Measurements from ENCODE around the gene PUS1.

- TF ChIP-seq CTCF (IDR thresholded peaks at IDR 0.05) (no peak), POLR2A (IDR thresholded peaks at IDR 0.05) (no peak)
Observed at GRCh38 chr12:131907379-131908091, 21.5 kb upstream of the PUS1 start.
